Keratinocyte (primary cell): Measurements from ENCODE around the gene SLC22A31. TPM values are rescaled to one million over a fixed set of nuclear protein-coding genes. Genes with fewer than 3 reads are reported as not detected.

Experiments
- DNase-seq: peaks from one replicate; pipeline ENCODE4 v3.0.0-alpha.2; 2011; ENCODE audit warnings: low read depth, missing footprints, low spot score
- FAIRE-seq: peaks from 2 replicates; lab custom pipeline; 2011; peaks lifted over from hg19 to GRCh38; lab: Jason Lieb, UNC
- H2AFZ ChIP-seq: 2 replicates; pipeline ENCODE4 v1.6.0; 2012; ENCODE audit warnings: low read length, control low read depth, inconsistent platforms; ENCODE audit not compliant: control insufficient read depth
- H3K27ac ChIP-seq: 2 replicates; pipeline ENCODE4 v1.5.1; 2011; ENCODE audit warnings: low read length; ENCODE audit not compliant: control insufficient read depth, insufficient read depth
- H3K27me3 ChIP-seq: 3 replicates; pipeline ENCODE4 v1.6.0; 2011; ENCODE audit warnings: low read length; ENCODE audit not compliant: control insufficient read depth, insufficient read depth; ENCODE audit errors: extremely low read depth
- H3K36me3 ChIP-seq, 2 experiments: 2 replicates in 1 of 2; 3 replicates in 1 of 2; pipeline ENCODE4 v1.5.1; 2011; ENCODE audit warnings: low read length in 2 of 2, mild to moderate bottlenecking in 1 of 2; ENCODE audit not compliant: control insufficient read depth in 2 of 2, insufficient read depth in 2 of 2; ENCODE audit errors: extremely low read depth in 1 of 2
- H3K4me1 ChIP-seq: 3 replicates; pipeline ENCODE4 v1.5.1; 2011; ENCODE audit warnings: low read length; ENCODE audit not compliant: control insufficient read depth, insufficient read depth; ENCODE audit errors: extremely low read depth
- H3K4me2 ChIP-seq: 3 replicates; pipeline ENCODE4 v1.6.0; 2011; ENCODE audit warnings: low read depth, low read length; ENCODE audit not compliant: control insufficient read depth, insufficient read depth; ENCODE audit errors: extremely low read depth
- H3K4me3 ChIP-seq, 3 experiments: fragments of 200-600 bp in 1 of 3; sonication (generic) in 1 of 3; 2 replicates in 2 of 3; 3 replicates in 1 of 3; pipeline ENCODE4 v1.5.1; 2011 to 2016; ENCODE audit warnings: low read length in 3 of 3, mild to moderate bottlenecking in 3 of 3, control low read depth in 2 of 3, inconsistent platforms in 1 of 3, low read depth in 1 of 3, mixed read lengths in 1 of 3, mixed run types in 1 of 3, moderate library complexity in 1 of 3; ENCODE audit not compliant: control insufficient read depth in 2 of 3, insufficient read depth in 2 of 3; ENCODE audit errors: extremely low read depth in 1 of 3
- H3K79me2 ChIP-seq: 2 replicates; pipeline ENCODE4 v1.6.0; 2012; ENCODE audit warnings: low read length; ENCODE audit not compliant: control insufficient read depth, insufficient read depth
- H3K9ac ChIP-seq: 3 replicates; pipeline ENCODE4 v1.6.0; 2011; ENCODE audit warnings: low read length; ENCODE audit not compliant: control insufficient read depth, insufficient read depth; ENCODE audit errors: extremely low read depth
- H3K9me1 ChIP-seq: 3 replicates; pipeline ENCODE4 v1.6.0; 2011; ENCODE audit warnings: low read length; ENCODE audit not compliant: control insufficient read depth, insufficient read depth; ENCODE audit errors: extremely low read depth
- H3K9me3 ChIP-seq: 2 replicates; pipeline ENCODE4 v1.5.1; 2012; ENCODE audit warnings: low read depth, low read length; ENCODE audit not compliant: control insufficient read depth
- H4K20me1 ChIP-seq: 3 replicates; pipeline ENCODE4 v1.6.0; 2011; ENCODE audit warnings: low read length; ENCODE audit not compliant: control insufficient read depth, insufficient read depth; ENCODE audit errors: extremely low read depth
- CTCF ChIP-seq, 3 experiments: IDR thresholded peaks in 1 of 3; conservative IDR thresholded peaks in 1 of 3; optimal IDR thresholded peaks in 1 of 3; 2 replicates in 2 of 3; 3 replicates in 1 of 3; pipeline versions ENCODE3 to v1.5.1; 2011; ENCODE audit warnings: low read length in 3 of 3, mild to moderate bottlenecking in 3 of 3, moderate library complexity in 2 of 3, control low read depth in 1 of 3, inconsistent platforms in 1 of 3; ENCODE audit not compliant: insufficient read depth in 2 of 3; ENCODE audit errors: extremely low read depth in 1 of 3
- EZH2 ChIP-seq: IDR thresholded peaks from one replicate; pipeline ENCODE4 v1.6.1; 2012; ENCODE audit warnings: inconsistent platforms, mild to moderate bottlenecking, low read length, moderate library complexity
- dilution Hi-C: fragments of 300-500 bp; cut with MboI; formaldehyde crosslinking; loops from one replicate; pipeline ENCODE4 v1.7.0; 2020; ENCODE audit warnings: low sequenced_read_pairs; ENCODE audit not compliant: extremely low pct_ligation_motif_present
- polyA plus RNA-seq, 5 experiments: library from polyadenylated mRNA; depleted of rRNA in 3 of 5; stranded (reverse) in 3 of 5; stranded (forward) in 1 of 5; unstranded in 1 of 5; fragments of >200 nt; gene quantifications; 1 replicate in 1 of 5; 2 replicates in 3 of 5; 3 replicates in 1 of 5; pipeline versions ENCODE4 v1.2.1 to v1.2.3, GENCODE V29; 2011 to 2012; ENCODE audit warnings: missing spikeins in 2 of 5, low read depth in 1 of 5, low replicate concordance in 1 of 5

The SLC22A31 gene
- polyA plus RNA-seq, 1 donor (not counting 4 experiments of a cell fraction or from before 2014, with no cell fraction given) = not detected

DNA sequence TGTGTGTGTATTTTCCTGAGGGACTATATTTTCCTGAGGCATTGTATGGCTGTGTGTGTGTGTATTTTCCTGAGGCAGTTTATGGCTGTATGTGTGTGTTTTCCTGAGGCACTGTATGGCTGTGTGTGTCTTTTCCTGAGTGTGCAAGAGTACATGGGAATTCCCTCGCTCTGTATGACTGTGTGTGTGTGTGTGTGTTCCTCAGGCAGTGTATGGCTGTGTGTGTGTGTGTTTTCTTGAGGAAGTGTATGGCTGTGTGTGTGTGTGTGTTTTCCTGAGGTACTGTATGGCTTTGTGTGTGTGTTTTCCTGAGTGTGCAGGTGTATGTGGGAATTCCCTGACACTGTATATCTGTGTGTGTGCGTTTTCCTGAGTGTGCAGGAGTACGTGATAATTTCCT, 21.3 kb upstream of the SLC22A31 start:
- no peak overlapping the region for H3K9ac ChIP-seq
- H3K9me3 ChIP-seq = no peaks in the 10 kb centered on the region
- FAIRE-seq (no peak), DNase-seq (no peak)
- peaks cover 8% of the 10 kb centered on the region for H3K4me1 ChIP-seq
- TF ChIP-seq CTCF (optimal IDR thresholded peaks at IDR 0.05 in 1 of 3, IDR thresholded peaks at IDR 0.05 in 1 of 3, conservative IDR thresholded peaks at IDR 0.05 in 1 of 3; ENCODE audit: extremely low read depth in 1 of 3, insufficient read depth in 2 of 3, low read length in 3 of 3) (no peak), EZH2 (no peak)
- H2AFZ ChIP-seq = no peak overlapping the region
- no peaks in the 10 kb centered on the region for H3K9me1 ChIP-seq
- H3K27ac ChIP-seq = no peak overlapping the region
- dilution Hi-C loops = no loop called here
- no peaks in the 10 kb centered on the region for H4K20me1 ChIP-seq
- H3K4me3 ChIP-seq = no peak overlapping the region
- H3K4me2 ChIP-seq = no peak overlapping the region
- peaks cover 18% of the 10 kb centered on the region for H3K79me2 ChIP-seq
- H3K27me3 ChIP-seq = no peaks in the 10 kb centered on the region
- peaks cover 20 to 36% of the 10 kb centered on the region in 2 experiments for H3K36me3 ChIP-seq

DNA sequence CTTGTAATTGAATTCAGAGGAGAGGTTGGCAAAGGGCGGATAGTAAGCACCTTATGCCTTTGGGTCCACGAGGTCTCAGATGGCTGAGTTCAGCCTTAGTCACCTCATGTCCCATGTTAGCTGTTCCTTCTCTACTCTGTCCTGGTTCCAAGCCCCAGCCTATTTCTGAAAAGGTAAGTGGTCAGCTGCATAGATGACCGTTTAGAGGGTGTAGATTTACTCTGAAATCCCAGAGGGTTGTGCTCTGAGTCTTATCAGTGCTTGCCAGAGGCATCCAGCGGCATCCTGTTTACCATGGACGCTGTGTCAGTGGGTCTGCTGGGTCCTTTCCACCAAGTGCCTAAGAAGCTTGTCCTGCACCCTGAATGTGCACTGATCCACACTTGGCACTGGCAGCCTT, 19.0 kb upstream of the SLC22A31 start:
- dilution Hi-C loops = no loop called here
- Histone ChIP-seq H3K27me3 (no peaks in the 10 kb centered on the region), H3K9me3 (no peaks in the 10 kb centered on the region), H4K20me1 (no peaks in the 10 kb centered on the region), H3K4me1 (peaks cover 9% of the 10 kb centered on the region), H2AFZ (no peak overlapping the region), H3K9me1 (no peaks in the 10 kb centered on the region), H3K79me2 (peaks cover 18% of the 10 kb centered on the region), H3K36me3 (peaks cover 14 to 23% of the 10 kb centered on the region in 2 experiments), H3K4me2 (no peak overlapping the region), H3K4me3 (no peak overlapping the region), H3K9ac (no peak overlapping the region), H3K27ac (no peak overlapping the region)
- DNase-seq = no peak
- TF ChIP-seq EZH2 (no peak), CTCF (optimal IDR thresholded peaks at IDR 0.05 in 1 of 3, IDR thresholded peaks at IDR 0.05 in 1 of 3, conservative IDR thresholded peaks at IDR 0.05 in 1 of 3; ENCODE audit: extremely low read depth in 1 of 3, insufficient read depth in 2 of 3, low read length in 3 of 3) (no peak)
- FAIRE-seq = no peak
